Measurements from ENCODE around the gene RABGGTA.

Gene RABGGTA
- 26.4 to 68.5 (median 46.9) reads per million in 18 experiments for total RNA-seq

GRCh38 chr14:24271134-24271833 lies at the start of gene RABGGTA:
TSS of gene RABGGTA (minus strand) at chr14:24271597. CDS start at chr14:24271115, 482 bp downstream.
- peak; percentile 80 to 90 for DNase-seq

DNA sequence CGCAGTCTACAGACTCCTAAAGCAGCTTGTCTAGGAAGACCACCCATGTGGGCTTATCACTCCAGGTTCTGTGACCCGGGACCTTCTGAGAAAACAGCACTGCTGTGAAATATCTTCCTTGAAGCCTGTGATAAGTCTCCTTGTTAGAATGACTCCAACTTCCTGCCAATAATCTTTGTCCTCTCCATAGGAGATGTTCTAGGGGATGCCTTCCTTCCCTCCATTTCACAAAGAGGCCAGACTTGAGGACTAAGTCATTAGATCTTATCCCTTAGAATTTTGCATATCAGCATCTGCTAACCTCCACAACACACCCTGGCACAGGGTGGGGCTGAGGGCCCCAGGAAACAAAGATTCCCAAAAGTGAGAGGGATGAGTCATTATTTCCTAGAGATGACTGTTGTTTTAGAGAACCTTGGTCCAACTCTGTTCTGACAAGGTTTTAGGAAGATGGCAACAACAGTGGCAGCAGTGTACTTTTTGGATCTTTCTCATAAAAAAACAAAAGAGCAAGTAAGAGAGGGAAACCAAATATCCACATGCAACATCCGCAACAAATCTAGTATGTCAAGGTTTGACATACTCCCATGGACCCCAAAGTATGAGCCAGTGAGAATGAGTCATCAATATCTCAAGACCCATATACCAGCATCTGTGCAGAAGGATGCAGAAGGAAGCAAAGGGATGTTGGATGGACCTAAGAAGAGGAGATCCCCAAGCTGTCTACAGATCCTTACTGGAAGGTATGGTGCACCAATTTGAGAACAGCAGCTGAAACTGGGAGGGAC lies 45.9 kb upstream of the RABGGTA start:
- DNase-seq: no peak

DNA sequence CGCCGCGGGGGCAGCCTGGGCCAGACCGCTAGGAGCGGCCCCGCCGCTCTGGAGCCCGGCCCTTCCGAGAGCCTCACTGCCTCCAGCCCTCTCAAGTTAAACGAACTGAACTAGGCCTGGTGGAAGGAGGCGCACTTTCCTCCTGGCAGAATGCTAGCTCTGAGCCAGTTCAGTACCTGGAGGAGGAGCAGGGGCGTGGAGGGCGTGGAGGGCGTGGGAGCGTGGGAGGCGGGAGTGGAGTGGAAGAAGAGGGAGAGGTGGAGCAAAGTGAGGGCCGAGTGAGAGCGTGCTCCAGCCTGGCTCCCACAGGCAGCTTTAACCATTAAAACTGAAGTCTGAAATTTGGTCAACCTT lies 45.2 kb upstream of the RABGGTA start:
- DNase-seq: no peak

- no peak for DNase-seq
These were observed 44.6 kb upstream of the RABGGTA start for GRCh38 chr14:24315807-24316596.

- peak; percentile 40 to 43 for DNase-seq
These were observed 43.9 kb upstream of the RABGGTA start for GRCh38 chr14:24315243-24315806.

DNA sequence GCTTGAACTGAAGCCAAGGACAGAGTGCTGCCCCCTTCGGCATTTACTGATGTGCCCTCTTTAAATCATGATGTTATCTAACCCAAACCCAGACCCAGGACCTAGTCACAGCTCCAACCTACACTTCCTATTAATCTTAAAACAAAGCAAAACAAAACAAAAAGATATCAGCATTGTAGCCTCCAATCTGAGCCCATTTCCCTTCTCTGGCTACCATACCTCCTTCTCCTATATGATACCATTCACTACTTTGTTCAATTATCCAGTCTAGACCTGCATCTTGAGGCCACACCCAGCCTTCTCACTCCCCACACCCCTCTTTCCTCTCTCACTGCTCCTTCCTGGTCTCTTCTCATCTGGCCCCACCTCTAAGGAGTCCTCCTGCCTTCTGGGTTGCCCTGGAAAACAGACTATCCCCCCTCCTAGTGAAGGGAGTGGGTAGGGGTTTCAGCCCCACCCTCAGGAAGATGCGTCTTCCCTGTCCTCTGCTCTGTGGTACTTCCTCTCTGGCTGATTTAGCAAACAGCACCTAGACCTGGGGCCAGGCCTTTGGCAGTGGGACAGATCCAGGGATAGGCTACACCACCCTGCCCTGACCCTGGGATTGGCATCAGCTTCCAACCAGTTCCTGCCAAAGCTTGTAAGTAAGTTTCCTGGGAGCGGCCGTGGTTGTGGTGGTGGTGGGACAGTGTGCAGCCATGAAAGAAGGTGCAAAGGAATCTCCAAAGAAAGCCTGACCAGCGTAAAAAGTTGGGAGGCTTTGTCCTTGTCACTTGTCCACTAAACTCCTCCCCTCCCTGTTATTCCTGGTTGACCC lies 43.2 kb upstream of the RABGGTA start:
- no peak for DNase-seq

- DNase-seq: peak; percentile 22 to 50
These were observed 42.5 kb upstream of the RABGGTA start for GRCh38 chr14:24313913-24314312.

DNA sequence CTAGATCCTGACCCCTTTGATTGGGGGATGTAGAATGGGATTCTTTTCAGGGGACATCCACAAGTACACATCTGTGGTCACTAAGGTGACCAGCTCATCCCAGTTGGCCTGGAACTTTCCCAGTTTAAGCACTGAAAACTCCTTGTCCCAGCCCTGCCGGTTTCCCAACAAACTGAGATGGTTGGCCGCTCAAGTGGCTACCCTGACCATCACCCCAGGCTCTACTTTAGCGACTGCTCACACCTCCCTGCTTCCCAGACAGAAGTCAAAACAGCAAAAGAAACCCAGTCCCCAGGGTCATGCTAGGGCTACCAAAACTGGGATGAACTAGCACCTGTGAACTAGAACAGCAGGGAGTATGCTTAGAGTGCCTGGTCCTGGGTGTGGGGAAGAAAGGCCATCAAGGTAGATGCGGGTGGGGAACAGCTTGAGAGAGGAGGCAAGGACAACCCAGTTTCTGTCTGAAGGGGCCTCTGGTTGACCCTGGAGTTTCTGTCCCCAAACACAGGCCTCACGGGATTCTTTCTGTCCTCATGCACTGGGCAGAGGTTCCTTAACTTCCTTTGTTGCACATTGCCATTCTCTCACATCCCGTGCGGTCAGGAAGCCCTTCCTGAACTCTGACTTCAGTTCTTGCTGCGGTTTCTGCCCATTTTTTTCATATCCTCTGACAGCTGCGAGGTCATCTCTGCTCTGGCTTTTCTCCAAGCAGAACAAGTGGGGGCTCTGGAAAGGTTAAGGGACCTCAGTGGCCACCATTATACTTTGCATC lies 41.5 kb upstream of the RABGGTA start:
- DNase-seq: peak; percentile 88 to 89

DNA sequence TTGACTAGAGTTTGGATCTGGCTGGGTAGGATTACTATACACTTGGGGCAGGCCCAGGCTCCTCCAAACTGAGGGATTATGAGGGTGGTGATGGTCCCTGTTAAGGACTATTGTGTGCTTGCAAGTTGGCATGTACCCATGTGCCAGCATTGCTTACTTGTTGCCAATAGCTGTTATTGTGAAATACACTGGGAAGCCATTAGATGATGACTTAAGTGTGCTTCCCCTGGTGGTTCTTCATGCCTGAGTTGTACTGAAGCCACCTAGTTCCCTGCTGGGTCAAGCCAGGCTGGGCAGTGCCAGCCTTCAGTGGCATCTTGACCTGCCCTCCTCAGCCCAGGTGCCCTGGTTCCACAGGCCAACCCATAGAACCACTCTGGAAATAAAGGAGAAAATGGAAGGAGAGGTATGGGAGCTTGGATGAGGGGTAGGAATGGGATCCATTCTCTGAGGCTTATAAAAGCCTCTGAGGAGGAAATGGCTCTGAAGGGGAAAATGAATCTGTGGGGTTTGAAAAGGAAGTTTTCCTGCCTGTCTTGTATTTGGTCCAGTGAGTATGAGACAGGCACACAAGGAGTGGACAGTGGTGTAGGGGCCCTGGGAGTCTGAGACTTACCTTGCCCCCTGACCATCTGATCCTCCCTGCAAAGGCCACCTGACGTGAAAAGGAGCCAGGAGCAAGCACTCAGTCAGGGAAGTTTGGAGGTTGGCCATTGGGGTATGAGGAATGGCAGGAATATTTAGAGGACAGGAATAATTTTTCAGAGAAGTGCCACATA lies 40.6 kb upstream of the RABGGTA start:
- peak; percentile 73 to 81 for DNase-seq

GRCh38 chr14:24310646-24311604 lies 39.5 kb upstream of the RABGGTA start, which contains the start of gene LTB4R:
TSS of gene LTB4R (plus strand) at chr14:24311502. CDS start at chr14:24315652, 4,150 bp downstream.
- DNase-seq: peak; percentile 31 to 36

- DNase-seq: no peak
These were observed 38.9 kb upstream of the RABGGTA start for GRCh38 chr14:24310265-24310645.

GRCh38 chr14:24309538-24310264 lies 38.3 kb upstream of the RABGGTA start, which contains the start of gene LTB4R2:
TSS of gene LTB4R2 (plus strand) at chr14:24310140. CDS start at chr14:24310665, 525 bp downstream.
- no peak for DNase-seq

DNA sequence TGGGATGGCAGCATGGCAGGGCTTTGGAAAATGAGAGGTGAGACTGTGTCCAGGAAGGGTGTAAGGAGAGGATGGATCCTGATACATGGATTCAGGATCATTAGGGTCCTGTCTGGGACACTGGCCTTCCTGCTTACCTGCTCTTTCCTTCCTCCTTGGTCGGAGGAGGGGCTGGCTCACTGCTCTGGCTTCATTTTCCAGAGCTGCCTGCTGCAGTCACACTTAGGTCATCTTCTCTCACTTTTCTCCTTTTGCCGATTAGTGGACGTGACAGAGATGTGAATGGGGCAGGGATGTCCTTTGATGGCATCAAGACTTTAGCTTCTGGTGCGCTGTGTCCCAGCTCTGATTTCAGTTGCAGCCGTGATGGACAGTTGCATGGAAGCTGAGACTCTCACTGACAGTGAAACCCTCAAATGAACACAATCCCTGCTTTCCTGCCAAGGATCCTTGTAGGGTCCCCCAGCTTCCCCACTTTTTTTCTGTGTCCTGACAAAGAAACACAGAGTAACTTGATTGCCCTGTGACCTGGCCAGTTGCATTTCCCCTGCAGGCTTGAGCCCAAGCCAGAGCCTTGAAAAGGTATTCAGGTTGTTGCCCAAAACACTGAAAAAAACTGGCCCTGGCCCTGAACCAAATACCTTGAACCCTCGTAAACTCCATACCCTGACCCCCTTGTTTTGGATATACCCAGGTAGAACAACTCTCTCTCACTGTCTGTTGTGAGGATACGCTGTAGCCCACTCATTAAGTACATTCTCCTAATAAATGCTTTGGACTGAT lies 37.1 kb upstream of the RABGGTA start:
- no peak for DNase-seq

DNA sequence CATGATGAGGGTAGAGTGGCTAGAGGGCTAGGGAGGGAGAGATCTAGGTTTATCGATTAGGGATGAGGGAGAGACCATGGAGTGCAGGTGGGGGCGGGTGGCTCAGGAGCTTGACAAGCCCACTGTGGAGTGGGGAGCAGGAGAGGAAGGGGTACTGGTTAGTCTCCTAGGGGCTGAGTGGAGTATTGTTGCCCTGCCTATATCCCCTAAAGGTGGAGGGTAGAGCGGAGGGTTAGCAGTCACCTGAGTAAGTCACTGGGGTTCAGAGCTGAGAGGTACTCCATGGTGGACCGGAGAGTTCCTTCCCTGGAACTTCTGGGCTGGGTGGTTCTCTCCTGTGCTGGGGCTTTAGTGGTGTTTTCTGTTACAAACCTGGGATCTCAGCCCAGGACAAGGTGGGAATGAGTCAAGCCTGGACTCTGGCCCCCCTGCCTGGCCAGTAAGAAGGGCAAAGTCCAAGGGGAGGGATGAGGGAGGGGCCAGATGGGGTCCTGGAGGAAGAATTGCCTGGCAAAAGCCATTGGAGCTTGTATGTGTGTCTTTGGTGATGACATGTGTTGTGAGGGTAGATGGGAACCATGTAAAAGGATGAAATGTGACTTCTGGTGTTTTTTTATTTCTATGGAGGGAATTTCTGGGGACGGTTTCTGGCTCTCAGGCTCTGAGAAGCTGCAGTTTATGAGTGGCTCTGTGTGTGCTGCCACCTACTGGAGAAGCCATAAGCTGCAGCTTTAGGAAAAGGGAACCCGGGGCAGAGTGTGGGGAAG lies 36.4 kb upstream of the RABGGTA start, which contains the start of gene CIDEB:
TSS of gene CIDEB (minus strand) at position 403 of the 767 bp plus-strand sequence. CDS start at position 284, 119 bp downstream.
- peak; percentile 84 to 88 for DNase-seq

DNA sequence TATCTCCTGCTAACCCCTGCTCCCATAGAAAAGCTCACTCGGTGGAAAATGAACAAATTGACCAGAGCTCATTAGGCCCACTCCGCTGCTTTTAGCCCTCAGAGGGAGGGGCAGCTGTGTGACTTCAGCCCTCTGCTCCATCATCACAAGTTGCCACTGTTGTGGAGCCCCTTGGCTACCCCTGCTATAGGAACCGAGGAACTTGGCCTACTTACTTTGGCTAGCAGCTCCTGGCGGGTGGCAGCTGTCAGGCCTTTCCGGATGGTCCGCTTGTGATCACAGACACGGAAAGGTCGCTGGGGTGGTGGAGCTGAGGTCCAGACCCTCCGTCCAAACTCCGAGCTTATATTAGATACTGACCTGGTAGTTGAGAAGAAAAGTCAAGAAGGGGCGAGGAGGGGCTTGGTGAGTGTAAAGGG lies 35.8 kb upstream of the RABGGTA start:
- no peak for DNase-seq

- no peak for DNase-seq
These were observed 32.6 kb upstream of the RABGGTA start for GRCh38 chr14:24304019-24304387.

Data from inflammatory macrophage (primary cell).